SK-N-SH treated with all-trans-retinoic acid at 6 μM for 48 hours (cell line): ENCODE results near the gene MAPK1IP1L.

ENCODE experiments used
- ATAC-seq: fragments of 200-7000 bp; cut with Tn5 transposase; 3 replicates; pipeline ENCODE4 v1.9.1; 2020; ENCODE audit warnings: mild to moderate bottlenecking, moderate library complexity
- ARNTL ChIP-seq: fragments of 450-650 bp; formaldehyde crosslinking; IDR thresholded peaks from 2 replicates; pipeline ENCODE4 v1.5.0; 2020; ENCODE audit warnings: low read depth, mild to moderate bottlenecking, moderate library complexity, borderline replicate concordance
- BACH2 ChIP-seq: fragments of 250-450 bp; sonication (Bioruptor Pico); IDR thresholded peaks from 2 replicates; pipeline ENCODE4 v1.9.0; 2021; ENCODE audit warnings: mild to moderate bottlenecking, borderline replicate concordance
- CSDC2 ChIP-seq: fragments of 250-450 bp; sonication (Bioruptor Pico); IDR thresholded peaks from 2 replicates; pipeline ENCODE4 v1.5.0; 2020; ENCODE audit warnings: mild to moderate bottlenecking, moderate library complexity
- ESRRG ChIP-seq: fragments of 250-450 bp; sonication (Bioruptor Pico); IDR thresholded peaks from 2 replicates; pipeline ENCODE4 v1.6.1; 2021; ENCODE audit warnings: mild to moderate bottlenecking
- GLIS3 ChIP-seq: fragments of 250-450 bp; sonication (Bioruptor Pico); IDR thresholded peaks from 2 replicates; pipeline ENCODE4 v1.5.0; 2020; ENCODE audit warnings: mild to moderate bottlenecking, moderate library complexity
- ISL1 ChIP-seq: fragments of 250-450 bp; sonication (Bioruptor Pico); IDR thresholded peaks from 2 replicates; pipeline ENCODE4 v2.1.2; 2022; ENCODE audit warnings: mild to moderate bottlenecking, moderate library complexity
- OSR1 ChIP-seq: fragments of 250-450 bp; sonication (Bioruptor Pico); IDR thresholded peaks from 2 replicates; pipeline ENCODE4 v1.8.0; 2022; ENCODE audit warnings: moderate library complexity, mild to moderate bottlenecking, inconsistent platforms
- PPARA ChIP-seq: fragments of 250-450 bp; sonication (Bioruptor Pico); IDR thresholded peaks from 2 replicates; pipeline ENCODE4 v1.5.0; 2020; ENCODE audit warnings: mild to moderate bottlenecking, borderline replicate concordance
- RARB ChIP-seq: fragments of 250-450 bp; sonication (Bioruptor Pico); IDR thresholded peaks from 2 replicates; pipeline ENCODE4 v1.8.0; 2021; ENCODE audit warnings: mild to moderate bottlenecking, moderate library complexity
- TCF4 ChIP-seq: fragments of 250-450 bp; sonication (Bioruptor Pico); IDR thresholded peaks from 2 replicates; pipeline ENCODE4 v1.8.0; 2021; ENCODE audit warnings: mild to moderate bottlenecking, moderate library complexity, borderline replicate concordance
- TOX ChIP-seq: fragments of 250-450 bp; sonication (Bioruptor Pico); IDR thresholded peaks from 2 replicates; pipeline ENCODE4 v1.8.0; 2021; ENCODE audit warnings: mild to moderate bottlenecking, moderate library complexity, borderline replicate concordance
- ZC3H10 ChIP-seq: fragments of 250-450 bp; sonication (Bioruptor Pico); IDR thresholded peaks from 2 replicates; pipeline ENCODE4 v1.5.1; 2021; ENCODE audit warnings: mild to moderate bottlenecking, moderate library complexity
- ZFP3 ChIP-seq: fragments of 250-450 bp; sonication (Bioruptor Pico); IDR thresholded peaks from 2 replicates; pipeline ENCODE4 v1.5.0; 2020; ENCODE audit warnings: mild to moderate bottlenecking, moderate library complexity
- ZFP30 ChIP-seq: fragments of 450-650 bp; formaldehyde crosslinking; IDR thresholded peaks from 2 replicates; pipeline ENCODE4 v1.5.0; 2022; ENCODE audit warnings: mild to moderate bottlenecking, moderate library complexity
- ZNF565 ChIP-seq: fragments of 450-650 bp; formaldehyde crosslinking; conservative IDR thresholded peaks from 2 replicates; pipeline ENCODE4 v1.5.0; 2020; ENCODE audit warnings: low read depth, mild to moderate bottlenecking, moderate library complexity
- ZNF70 ChIP-seq: fragments of 450-650 bp; formaldehyde crosslinking; IDR thresholded peaks from 2 replicates; pipeline ENCODE4 v1.5.0; 2020; ENCODE audit warnings: mild to moderate bottlenecking, moderate library complexity
- ZNF8 ChIP-seq: fragments of 450-650 bp; formaldehyde crosslinking; IDR thresholded peaks from 2 replicates; pipeline ENCODE4 v1.5.0; 2020; ENCODE audit warnings: mild to moderate bottlenecking, moderate library complexity
- TF ChIP-seq, protein P1 (sequence below): fragments of 250-450 bp; sonication (Bioruptor Pico); IDR thresholded peaks from 2 replicates; pipeline ENCODE4 v1.5.0; 2020; ENCODE audit warnings: mild to moderate bottlenecking, moderate library complexity
- TF ChIP-seq, protein P2 (sequence below): fragments of 250-450 bp; sonication (Bioruptor Pico); IDR thresholded peaks from 2 replicates; pipeline ENCODE4 v1.5.1; 2020; ENCODE audit warnings: low read depth, mild to moderate bottlenecking, moderate library complexity
- TF ChIP-seq, protein P3 (sequence below): fragments of 250-450 bp; sonication (Bioruptor Pico); IDR thresholded peaks from 2 replicates; pipeline ENCODE4 v1.8.0; 2020; ENCODE audit warnings: mild to moderate bottlenecking, moderate library complexity, borderline replicate concordance
- TF ChIP-seq, protein P4 (sequence below): fragments of 250-450 bp; sonication (Bioruptor Pico); IDR thresholded peaks from 2 replicates; pipeline ENCODE4 v1.8.0; 2021; ENCODE audit warnings: low read depth, mild to moderate bottlenecking, moderate library complexity, borderline replicate concordance

Gene MAPK1IP1L

DNA sequence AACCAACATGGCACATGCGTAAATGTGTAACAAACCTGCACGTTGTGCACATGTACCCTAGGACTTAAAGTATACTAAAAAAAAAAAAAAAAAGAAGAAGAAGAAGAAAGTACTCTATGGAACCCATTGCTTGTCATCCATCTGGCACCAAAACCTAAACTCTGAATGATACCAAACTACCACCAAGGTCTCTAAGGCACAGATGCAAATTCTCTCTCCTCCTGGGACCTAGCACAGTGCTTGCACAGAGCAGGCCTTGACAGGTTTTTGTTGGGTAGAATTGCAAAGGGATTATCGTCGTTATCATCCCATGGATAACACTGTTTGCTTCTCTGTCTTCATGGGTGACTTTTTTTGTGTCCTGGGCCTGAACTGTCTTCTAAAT lies 64.4 kb downstream of the MAPK1IP1L start:
- no peak for ATAC-seq
- no peak for TF ChIP-seq ISL1 (CRISPR knock-in tag)

DNA sequence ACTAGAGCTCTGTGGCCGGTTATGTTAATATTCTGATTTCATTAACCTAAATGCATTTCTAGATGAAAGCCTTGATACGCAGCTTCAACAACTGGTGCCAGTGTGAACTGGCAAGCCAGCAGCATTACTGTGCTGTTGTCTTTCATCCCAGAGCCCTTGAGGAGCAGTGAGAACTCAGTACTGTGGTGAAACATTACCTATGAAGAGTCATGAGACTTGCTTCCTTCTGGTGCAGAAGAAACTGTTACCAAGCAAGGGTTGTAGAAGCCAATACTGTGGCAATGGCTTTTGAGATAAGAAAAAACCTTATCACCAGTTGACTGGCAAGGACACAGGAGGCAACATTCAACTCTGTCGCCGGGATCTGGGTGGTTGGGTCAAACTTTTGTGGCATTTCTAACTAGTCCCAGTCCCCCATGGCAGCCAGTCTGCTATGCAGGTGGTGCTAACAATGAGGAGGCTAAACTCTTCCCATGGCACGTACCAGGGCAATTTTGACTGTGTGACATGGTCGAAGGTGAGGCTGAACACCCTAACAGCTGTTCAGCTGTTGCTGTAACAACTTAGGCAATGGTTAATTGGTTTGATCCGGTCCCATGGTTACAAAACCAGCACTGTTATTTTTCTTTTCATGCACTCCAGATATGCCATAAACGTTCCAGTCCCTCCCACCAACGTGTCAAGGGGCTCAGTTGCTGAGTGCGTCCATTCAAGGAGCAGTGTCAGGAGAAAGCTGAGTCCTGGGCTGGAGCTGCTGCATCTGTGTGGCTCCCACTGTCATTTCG lies 65.0 kb downstream of the MAPK1IP1L start:
- TF ChIP-seq ZFP30 (CRISPR knock-in tag) = no peak
- TF ChIP-seq, protein P1, sequence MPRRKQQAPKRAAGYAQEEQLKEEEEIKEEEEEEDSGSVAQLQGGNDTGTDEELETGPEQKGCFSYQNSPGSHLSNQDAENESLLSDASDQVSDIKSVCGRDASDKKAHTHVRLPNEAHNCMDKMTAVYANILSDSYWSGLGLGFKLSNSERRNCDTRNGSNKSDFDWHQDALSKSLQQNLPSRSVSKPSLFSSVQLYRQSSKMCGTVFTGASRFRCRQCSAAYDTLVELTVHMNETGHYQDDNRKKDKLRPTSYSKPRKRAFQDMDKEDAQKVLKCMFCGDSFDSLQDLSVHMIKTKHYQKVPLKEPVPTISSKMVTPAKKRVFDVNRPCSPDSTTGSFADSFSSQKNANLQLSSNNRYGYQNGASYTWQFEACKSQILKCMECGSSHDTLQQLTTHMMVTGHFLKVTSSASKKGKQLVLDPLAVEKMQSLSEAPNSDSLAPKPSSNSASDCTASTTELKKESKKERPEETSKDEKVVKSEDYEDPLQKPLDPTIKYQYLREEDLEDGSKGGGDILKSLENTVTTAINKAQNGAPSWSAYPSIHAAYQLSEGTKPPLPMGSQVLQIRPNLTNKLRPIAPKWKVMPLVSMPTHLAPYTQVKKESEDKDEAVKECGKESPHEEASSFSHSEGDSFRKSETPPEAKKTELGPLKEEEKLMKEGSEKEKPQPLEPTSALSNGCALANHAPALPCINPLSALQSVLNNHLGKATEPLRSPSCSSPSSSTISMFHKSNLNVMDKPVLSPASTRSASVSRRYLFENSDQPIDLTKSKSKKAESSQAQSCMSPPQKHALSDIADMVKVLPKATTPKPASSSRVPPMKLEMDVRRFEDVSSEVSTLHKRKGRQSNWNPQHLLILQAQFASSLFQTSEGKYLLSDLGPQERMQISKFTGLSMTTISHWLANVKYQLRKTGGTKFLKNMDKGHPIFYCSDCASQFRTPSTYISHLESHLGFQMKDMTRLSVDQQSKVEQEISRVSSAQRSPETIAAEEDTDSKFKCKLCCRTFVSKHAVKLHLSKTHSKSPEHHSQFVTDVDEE (CRISPR knock-in tag) = no peak
- TF ChIP-seq, protein P2, sequence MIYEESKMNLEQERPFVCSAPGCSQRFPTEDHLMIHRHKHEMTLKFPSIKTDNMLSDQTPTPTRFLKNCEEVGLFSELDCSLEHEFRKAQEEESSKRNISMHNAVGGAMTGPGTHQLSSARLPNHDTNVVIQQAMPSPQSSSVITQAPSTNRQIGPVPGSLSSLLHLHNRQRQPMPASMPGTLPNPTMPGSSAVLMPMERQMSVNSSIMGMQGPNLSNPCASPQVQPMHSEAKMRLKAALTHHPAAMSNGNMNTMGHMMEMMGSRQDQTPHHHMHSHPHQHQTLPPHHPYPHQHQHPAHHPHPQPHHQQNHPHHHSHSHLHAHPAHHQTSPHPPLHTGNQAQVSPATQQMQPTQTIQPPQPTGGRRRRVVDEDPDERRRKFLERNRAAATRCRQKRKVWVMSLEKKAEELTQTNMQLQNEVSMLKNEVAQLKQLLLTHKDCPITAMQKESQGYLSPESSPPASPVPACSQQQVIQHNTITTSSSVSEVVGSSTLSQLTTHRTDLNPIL (CRISPR knock-in tag) = no peak
- no peak for TF ChIP-seq RARB (CRISPR knock-in tag)
- no peak for TF ChIP-seq PPARA (CRISPR knock-in tag)
- TF ChIP-seq ZC3H10 (CRISPR knock-in tag) = no peak
- TF ChIP-seq BACH2 (CRISPR knock-in tag) = no peak
- TF ChIP-seq, protein P3, sequence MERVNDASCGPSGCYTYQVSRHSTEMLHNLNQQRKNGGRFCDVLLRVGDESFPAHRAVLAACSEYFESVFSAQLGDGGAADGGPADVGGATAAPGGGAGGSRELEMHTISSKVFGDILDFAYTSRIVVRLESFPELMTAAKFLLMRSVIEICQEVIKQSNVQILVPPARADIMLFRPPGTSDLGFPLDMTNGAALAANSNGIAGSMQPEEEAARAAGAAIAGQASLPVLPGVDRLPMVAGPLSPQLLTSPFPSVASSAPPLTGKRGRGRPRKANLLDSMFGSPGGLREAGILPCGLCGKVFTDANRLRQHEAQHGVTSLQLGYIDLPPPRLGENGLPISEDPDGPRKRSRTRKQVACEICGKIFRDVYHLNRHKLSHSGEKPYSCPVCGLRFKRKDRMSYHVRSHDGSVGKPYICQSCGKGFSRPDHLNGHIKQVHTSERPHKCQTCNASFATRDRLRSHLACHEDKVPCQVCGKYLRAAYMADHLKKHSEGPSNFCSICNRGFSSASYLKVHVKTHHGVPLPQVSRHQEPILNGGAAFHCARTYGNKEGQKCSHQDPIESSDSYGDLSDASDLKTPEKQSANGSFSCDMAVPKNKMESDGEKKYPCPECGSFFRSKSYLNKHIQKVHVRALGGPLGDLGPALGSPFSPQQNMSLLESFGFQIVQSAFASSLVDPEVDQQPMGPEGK (CRISPR knock-in tag) = no peak
- no peak for TF ChIP-seq TCF4
- no peak for TF ChIP-seq ISL1 (CRISPR knock-in tag)
- TF ChIP-seq CSDC2 (CRISPR knock-in tag) = no peak
- no peak for TF ChIP-seq ARNTL
- TF ChIP-seq TOX (CRISPR knock-in tag) = no peak
- no peak for TF ChIP-seq GLIS3 (CRISPR knock-in tag)
- no peak for TF ChIP-seq OSR1 (CRISPR knock-in tag)
- TF ChIP-seq ZNF8 (CRISPR knock-in tag) = no peak
- no peak for TF ChIP-seq ZFP3 (CRISPR knock-in tag)
- no peak; the same call in 2 of the 3 replicates for ATAC-seq

DNA sequence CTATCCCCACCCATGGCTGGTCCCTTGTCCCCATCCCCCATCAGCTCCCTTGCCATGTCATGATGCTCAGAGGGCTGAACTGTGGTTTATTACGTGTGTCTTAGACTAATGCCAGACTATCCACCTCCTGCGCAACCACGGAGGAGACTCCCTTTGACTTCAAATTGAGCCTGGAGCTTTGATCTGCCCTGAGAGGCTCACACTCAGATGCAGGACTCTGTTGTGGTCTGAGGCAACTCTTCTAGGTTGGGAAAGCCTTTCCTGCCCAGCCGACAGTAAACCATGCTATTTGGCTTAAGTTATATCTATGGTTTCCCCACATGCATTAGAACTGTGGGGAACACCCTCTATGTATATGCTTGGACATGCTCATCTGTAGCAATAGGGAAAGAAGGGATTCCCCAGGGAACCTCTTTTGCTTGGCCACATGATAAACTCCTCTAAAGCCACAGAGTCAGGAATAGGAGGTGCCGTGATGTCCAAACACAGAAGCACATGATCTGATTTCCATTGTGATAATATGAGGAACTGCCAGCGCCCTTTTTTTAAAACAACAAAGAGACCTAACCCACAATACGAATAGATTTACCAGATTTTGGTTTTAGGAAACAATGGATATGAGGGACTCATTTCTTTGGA lies 66.5 kb downstream of the MAPK1IP1L start:
- TF ChIP-seq BACH2 (CRISPR knock-in tag) (no peak), ZNF8 (CRISPR knock-in tag) (no peak), ARNTL (no peak), RARB (CRISPR knock-in tag) (no peak), GLIS3 (CRISPR knock-in tag) (no peak), TOX (CRISPR knock-in tag) (no peak), ESRRG (CRISPR knock-in tag) (no peak), OSR1 (CRISPR knock-in tag) (no peak), ZC3H10 (CRISPR knock-in tag) (no peak), ZNF565 (CRISPR knock-in tag) (no peak), ZNF70 (CRISPR knock-in tag) (no peak)
- TF ChIP-seq, protein P3 (CRISPR knock-in tag) = no peak
- TF ChIP-seq, protein P1 (CRISPR knock-in tag) = no peak
- TF ChIP-seq, protein P2 (CRISPR knock-in tag) = no peak
- TF ChIP-seq, protein P4, sequence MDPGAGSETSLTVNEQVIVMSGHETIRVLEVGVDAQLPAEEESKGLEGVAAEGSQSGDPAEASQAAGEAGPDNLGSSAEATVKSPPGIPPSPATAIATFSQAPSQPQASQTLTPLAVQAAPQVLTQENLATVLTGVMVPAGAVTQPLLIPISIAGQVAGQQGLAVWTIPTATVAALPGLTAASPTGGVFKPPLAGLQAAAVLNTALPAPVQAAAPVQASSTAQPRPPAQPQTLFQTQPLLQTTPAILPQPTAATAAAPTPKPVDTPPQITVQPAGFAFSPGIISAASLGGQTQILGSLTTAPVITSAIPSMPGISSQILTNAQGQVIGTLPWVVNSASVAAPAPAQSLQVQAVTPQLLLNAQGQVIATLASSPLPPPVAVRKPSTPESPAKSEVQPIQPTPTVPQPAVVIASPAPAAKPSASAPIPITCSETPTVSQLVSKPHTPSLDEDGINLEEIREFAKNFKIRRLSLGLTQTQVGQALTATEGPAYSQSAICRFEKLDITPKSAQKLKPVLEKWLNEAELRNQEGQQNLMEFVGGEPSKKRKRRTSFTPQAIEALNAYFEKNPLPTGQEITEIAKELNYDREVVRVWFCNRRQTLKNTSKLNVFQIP (CRISPR knock-in tag) = no peak
- ATAC-seq = no peak
